Lower lobe of right lung (tissue), 2 donors: ENCODE measurements around the gene RPS5. TPM values are rescaled to one million over a fixed set of nuclear protein-coding genes. Genes with fewer than 3 reads are reported as not detected.

Experiments used
- ATAC-seq, 2 donors: fragments of 200-7000 bp; cut with Tn5 transposase; one replicate each; pipeline ENCODE4 v1.9.1; 2020 to 2022; ENCODE audit warnings: mild to moderate bottlenecking in 2 of 2, moderate library complexity in 2 of 2
- DNase-seq: peaks from one replicate; pipeline ENCODE4 v3.0.0-alpha.2; 2020
- H3K27ac ChIP-seq: fragments of 200-600 bp; one replicate; pipeline ENCODE4 v1.8.0; 2022
- H3K27me3 ChIP-seq: fragments of 200-600 bp; one replicate; pipeline ENCODE4 v1.8.0; 2022; ENCODE audit warnings: low read depth
- H3K36me3 ChIP-seq: fragments of 200-600 bp; one replicate; pipeline ENCODE4 v1.8.0; 2022; ENCODE audit warnings: mild to moderate bottlenecking
- H3K4me1 ChIP-seq: fragments of 200-600 bp; one replicate; pipeline ENCODE4 v1.8.0; 2022
- H3K4me3 ChIP-seq: fragments of 200-600 bp; one replicate; pipeline ENCODE4 v1.8.0; 2022; ENCODE audit warnings: mild to moderate bottlenecking
- H3K9me3 ChIP-seq: fragments of 200-600 bp; one replicate; pipeline ENCODE4 v1.8.0; 2022
- intact Hi-C: fragments of 100-400 bp; cut with DNase I; formaldehyde crosslinking; loops from one replicate; pipeline ENCODE4 v1.11.0; 2022
- total RNA-seq: library from RNA; stranded (reverse); fragmentation: NEBNext Ultra II Directional; extraction: Animal tissue kit (Norgen Biotek cat#: 25700); gene quantifications from one replicate; pipeline ENCODE4 v1.2.1, GENCODE V29; 2021
- TF ChIP-seq, protein P1 (sequence below): fragments of 200-600 bp; IDR thresholded peaks from one replicate; pipeline ENCODE4 v1.8.0; 2022; ENCODE audit warnings: antibody characterized with exemption, mild to moderate bottlenecking
- donor health status: DM: no; HTN: yes; CAD: no; lungs with severe emphysema.

Gene RPS5
- total RNA-seq, 1 donor from 2014 or later, result 770 TPM

DNA sequence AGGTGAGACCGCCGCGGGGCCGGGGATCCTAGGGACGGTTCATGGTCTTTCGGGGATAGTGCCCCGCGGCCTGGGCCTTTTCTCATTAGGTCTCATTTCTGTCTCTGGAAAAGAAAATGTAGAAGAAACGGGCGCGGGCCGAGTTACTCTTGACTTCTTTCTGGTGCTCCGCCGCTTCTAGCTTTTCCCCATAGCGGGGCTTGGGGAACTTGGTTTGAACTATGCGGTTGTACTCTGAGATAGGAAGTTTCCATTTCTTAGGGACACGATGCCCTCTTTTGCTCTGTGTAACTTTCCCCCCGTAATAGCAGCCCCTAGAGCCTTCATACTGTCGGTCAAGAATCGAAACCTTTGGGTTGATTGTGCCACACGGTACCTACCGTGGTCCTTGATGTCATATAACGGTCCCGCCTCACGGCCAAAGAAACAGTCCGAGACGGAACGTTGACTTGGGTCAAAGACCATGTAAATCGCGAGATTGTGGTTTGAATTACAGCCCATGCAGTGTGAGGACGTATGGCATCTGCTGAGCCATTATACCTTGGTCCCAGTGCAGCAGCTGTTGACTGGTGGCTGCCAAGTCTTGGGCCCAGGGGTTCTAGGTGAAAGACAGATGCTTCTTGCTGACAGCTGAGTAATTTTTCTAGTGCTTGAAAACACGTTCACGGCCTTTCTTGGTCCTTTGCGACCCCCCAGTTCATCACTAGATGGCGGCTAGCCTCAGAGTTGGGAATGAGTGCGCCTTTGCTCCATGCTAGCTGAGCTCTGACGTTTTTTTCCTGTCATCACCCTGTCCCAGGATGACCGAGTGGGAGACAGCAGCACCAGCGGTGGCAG lies 487 bp downstream of the RPS5 start:
- TF ChIP-seq, protein P1, sequence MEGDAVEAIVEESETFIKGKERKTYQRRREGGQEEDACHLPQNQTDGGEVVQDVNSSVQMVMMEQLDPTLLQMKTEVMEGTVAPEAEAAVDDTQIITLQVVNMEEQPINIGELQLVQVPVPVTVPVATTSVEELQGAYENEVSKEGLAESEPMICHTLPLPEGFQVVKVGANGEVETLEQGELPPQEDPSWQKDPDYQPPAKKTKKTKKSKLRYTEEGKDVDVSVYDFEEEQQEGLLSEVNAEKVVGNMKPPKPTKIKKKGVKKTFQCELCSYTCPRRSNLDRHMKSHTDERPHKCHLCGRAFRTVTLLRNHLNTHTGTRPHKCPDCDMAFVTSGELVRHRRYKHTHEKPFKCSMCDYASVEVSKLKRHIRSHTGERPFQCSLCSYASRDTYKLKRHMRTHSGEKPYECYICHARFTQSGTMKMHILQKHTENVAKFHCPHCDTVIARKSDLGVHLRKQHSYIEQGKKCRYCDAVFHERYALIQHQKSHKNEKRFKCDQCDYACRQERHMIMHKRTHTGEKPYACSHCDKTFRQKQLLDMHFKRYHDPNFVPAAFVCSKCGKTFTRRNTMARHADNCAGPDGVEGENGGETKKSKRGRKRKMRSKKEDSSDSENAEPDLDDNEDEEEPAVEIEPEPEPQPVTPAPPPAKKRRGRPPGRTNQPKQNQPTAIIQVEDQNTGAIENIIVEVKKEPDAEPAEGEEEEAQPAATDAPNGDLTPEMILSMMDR, result no peak
- peak overlapping the region; percentile 80 for H3K4me3 ChIP-seq
- no peaks in the 10 kb centered on the region for H3K9me3 ChIP-seq
- H3K27me3 ChIP-seq, result no peaks in the 10 kb centered on the region
- H3K4me1 ChIP-seq, result peaks cover 42% of the 10 kb centered on the region
- no peak for ATAC-seq
- peak overlapping the region; percentile 99 for H3K27ac ChIP-seq
- no peak for DNase-seq
- intact Hi-C loops, result no loop called here
- H3K36me3 ChIP-seq, result peaks cover 45% of the 10 kb centered on the region

DNA sequence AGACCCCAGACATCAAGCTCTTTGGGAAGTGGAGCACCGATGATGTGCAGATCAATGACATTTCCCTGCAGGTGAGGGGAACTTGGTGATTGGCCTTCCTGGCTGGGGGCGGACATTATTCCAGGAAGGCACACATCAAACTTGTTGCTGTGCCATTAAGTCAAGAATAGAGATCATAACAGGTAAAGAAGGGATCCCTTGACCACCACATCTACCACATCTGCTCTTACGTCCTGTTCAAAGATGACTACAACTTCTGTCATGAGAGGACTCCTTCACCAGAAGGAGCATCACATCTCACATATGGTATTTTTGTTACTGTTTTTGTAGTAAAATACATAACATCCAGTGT lies 1.1 kb downstream of the RPS5 start:
- DNase-seq (no peak), ATAC-seq (no peak)
- Histone ChIP-seq H3K4me3 (peak overlapping the region; percentile 80), H3K27me3 (no peaks in the 10 kb centered on the region), H3K27ac (no peak overlapping the region), H3K4me1 (peaks cover 42% of the 10 kb centered on the region), H3K9me3 (no peaks in the 10 kb centered on the region), H3K36me3 (peaks cover 51% of the 10 kb centered on the region)
- intact Hi-C loops, result no loop called here
- TF ChIP-seq, protein P1, result no peak

DNA sequence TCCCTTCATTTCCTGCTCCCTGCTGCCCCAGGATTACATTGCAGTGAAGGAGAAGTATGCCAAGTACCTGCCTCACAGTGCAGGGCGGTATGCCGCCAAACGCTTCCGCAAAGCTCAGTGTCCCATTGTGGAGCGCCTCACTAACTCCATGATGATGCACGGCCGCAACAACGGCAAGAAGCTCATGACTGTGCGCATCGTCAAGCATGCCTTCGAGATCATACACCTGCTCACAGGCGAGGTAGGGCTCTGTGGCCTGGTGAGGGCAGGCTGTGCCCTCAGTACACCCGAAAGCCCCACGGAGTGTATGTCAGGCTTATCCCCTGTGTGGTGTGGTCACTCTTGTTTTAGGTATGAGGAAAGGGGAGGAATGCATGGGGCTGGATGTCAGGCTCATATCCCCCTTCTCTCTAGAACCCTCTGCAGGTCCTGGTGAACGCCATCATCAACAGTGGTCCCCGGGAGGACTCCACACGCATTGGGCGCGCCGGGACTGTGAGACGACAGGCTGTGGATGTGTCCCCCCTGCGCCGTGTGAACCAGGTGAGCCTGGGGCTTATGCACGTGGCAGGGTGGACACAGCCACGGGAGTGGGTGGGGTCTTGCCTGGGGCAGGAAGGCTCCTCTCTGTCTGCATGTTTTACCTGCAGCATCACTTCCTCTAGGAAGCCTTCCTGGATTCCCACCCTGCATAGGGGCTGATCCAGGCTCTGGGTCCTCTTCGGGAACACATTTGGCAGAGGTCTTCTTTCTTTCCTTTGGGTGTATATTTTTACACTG lies 6.1 kb downstream of the RPS5 start:
- no peak for ATAC-seq
- peaks cover 70% of the 10 kb centered on the region for H3K36me3 ChIP-seq
- H3K4me1 ChIP-seq, result peaks cover 21% of the 10 kb centered on the region
- TF ChIP-seq, protein P1, result no peak
- no peak overlapping the region for H3K4me3 ChIP-seq
- no peaks in the 10 kb centered on the region for H3K9me3 ChIP-seq
- peaks cover 18% of the 10 kb centered on the region for H3K27me3 ChIP-seq
- DNase-seq, result no peak
- intact Hi-C loops, result no loop called here
- H3K27ac ChIP-seq, result no peak overlapping the region

DNA sequence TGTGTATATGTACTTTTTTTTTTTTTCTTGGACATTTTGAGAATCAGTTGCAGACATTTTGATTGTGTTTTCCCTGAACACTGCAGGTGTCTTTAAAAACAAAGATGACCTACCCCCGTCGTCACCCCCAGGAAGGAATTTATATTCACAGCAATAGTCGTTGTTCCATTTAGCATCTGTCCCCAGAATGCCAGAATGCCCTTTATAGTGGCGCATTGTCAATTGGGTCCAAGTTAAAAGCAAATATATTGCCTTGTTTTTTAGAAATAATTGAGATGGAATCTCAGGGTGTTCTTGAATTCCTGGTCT lies 6.6 kb downstream of the RPS5 start:
- Histone ChIP-seq H3K27me3 (peaks cover 18% of the 10 kb centered on the region), H3K36me3 (peaks cover 65% of the 10 kb centered on the region), H3K27ac (no peak overlapping the region), H3K9me3 (no peaks in the 10 kb centered on the region), H3K4me3 (no peak overlapping the region), H3K4me1 (peaks cover 16% of the 10 kb centered on the region)
- TF ChIP-seq, protein P1, result no peak
- intact Hi-C loops, result no loop called here
- DNase-seq (no peak), ATAC-seq (no peak)

DNA sequence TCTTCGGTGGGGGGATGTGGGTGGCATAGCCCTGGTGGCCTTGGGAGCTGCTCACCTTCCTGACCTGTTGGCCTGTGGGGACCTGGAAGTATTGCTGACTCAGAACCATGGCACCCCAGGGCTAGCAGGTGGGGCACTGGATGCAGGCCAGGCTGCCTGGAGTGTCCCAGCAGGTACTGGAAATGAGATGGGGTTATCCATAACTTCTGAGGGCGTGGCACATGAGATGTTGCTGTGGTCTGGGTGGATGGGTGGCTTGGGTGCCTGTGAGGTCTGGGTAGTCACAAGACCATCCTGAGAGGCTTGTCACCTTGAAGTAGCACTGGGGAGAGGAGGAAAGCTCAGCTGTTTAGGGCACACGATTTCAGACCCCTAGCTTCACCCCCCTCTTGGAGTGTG lies 7.8 kb downstream of the RPS5 start:
- H3K36me3 ChIP-seq, result peaks cover 53% of the 10 kb centered on the region
- ATAC-seq (peak; percentile 10 to 25), DNase-seq (no peak)
- no peak overlapping the region for H3K4me3 ChIP-seq
- H3K27me3 ChIP-seq, result peaks cover 18% of the 10 kb centered on the region
- H3K4me1 ChIP-seq, result peaks cover 10% of the 10 kb centered on the region
- intact Hi-C loops, result no loop called here
- TF ChIP-seq, protein P1, result no peak
- H3K27ac ChIP-seq, result no peak overlapping the region
- H3K9me3 ChIP-seq, result no peaks in the 10 kb centered on the region
